Endothelial cell of umbilical vein (primary cell): ENCODE data around the gene TMEM51.

Source experiments
- CTCF ChIP-seq, 2 donors: IDR thresholded peaks; 1 replicate in 1 of 2; 2 replicates in 1 of 2; pipeline ENCODE4 v1.5.1; 2011; ENCODE audit warnings: low read length in 2 of 2, mild to moderate bottlenecking in 2 of 2, moderate library complexity in 2 of 2, control low read depth in 1 of 2, inconsistent platforms in 1 of 2, low read depth in 1 of 2; ENCODE audit not compliant: insufficient read depth in 1 of 2; ENCODE audit errors: extremely low read depth in 1 of 2
- EZH2 ChIP-seq: IDR thresholded peaks from 2 replicates; pipeline ENCODE4 v1.6.1; 2012; ENCODE audit warnings: borderline replicate concordance, low read depth, mild to moderate bottlenecking, moderate library complexity, low read length, inconsistent platforms; ENCODE audit not compliant: severe bottlenecking
- FOS ChIP-seq: IDR thresholded peaks from 2 replicates; pipeline ENCODE4 v1.6.1; 2011; ENCODE audit warnings: mild to moderate bottlenecking, low read length, moderate library complexity, borderline replicate concordance; ENCODE audit not compliant: insufficient read depth
- GATA2 ChIP-seq: IDR thresholded peaks from 2 replicates; pipeline ENCODE4 v1.7.0; 2011; ENCODE audit warnings: low read depth, mild to moderate bottlenecking, moderate library complexity, mixed read lengths, low read length; ENCODE audit not compliant: insufficient read length, insufficient read depth
- JUN ChIP-seq: IDR thresholded peaks from 2 replicates; pipeline ENCODE4 v1.6.1; 2011; ENCODE audit warnings: borderline replicate concordance, low read depth; ENCODE audit not compliant: insufficient read length, insufficient read depth
- MYC ChIP-seq: IDR thresholded peaks from one replicate; pipeline ENCODE4 v1.6.1; 2011; ENCODE audit warnings: mild to moderate bottlenecking, low read depth, low read length
- POLR2A ChIP-seq: IDR thresholded peaks from 2 replicates; pipeline ENCODE4 v1.6.1; 2012; ENCODE audit warnings: low read depth, mild to moderate bottlenecking, control low read depth, low read length
- POLR2AphosphoS5 ChIP-seq: IDR thresholded peaks from 2 replicates; pipeline ENCODE4 v1.6.1; 2012; ENCODE audit warnings: low read depth, mild to moderate bottlenecking, control low read depth, low read length, moderate library complexity; ENCODE audit not compliant: insufficient read depth
- TF ChIP-seq, protein P1 (sequence below): IDR thresholded peaks from 2 replicates; pipeline ENCODE4 v1.6.1; 2011; ENCODE audit not compliant: insufficient read depth, insufficient read length

DNA sequence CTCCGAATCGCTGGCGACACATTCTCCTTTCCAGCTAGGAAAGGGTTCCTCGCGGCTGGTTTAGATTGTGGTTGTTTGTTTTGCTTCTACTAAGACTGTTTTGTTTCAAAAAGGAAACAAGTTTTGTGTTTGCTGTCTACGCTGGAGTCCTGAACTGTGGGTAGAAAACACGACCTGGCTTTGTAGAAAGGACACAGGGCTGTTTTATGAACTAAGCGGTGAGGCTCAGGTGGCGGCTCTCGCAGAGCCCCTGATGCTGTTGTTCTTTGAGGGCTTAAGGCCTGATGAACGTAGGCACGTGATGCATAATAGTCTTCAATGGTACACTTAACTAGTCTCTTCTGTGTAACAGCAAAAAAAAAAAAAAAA is 66.5 kb downstream of the TMEM51 start:
- TF ChIP-seq, protein P1, sequence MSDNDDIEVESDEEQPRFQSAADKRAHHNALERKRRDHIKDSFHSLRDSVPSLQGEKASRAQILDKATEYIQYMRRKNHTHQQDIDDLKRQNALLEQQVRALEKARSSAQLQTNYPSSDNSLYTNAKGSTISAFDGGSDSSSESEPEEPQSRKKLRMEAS = no peak
- TF ChIP-seq CTCF (IDR thresholded peaks at IDR 0.05; ENCODE audit: extremely low read depth in 1 of 2, insufficient read depth in 1 of 2, low read depth in 1 of 2, low read length in 2 of 2) (no peak), POLR2A (no peak), EZH2 (no peak), POLR2AphosphoS5 (no peak), GATA2 (no peak), JUN (no peak), MYC (no peak), FOS (no peak)
